Left lung (tissue), 10 donors: Measurements from ENCODE around the gene APMAP. TPM values are rescaled to one million over a fixed set of nuclear protein-coding genes. Genes with fewer than 3 reads are reported as not detected.

ENCODE experiments used
- ATAC-seq: fragments of 200-7000 bp; cut with Tn5 transposase; one replicate; pipeline ENCODE4 v1.9.1; 2020; ENCODE audit warnings: moderate library complexity
- DNase-seq, 4 donors: peaks; one replicate each; pipeline ENCODE4 v3.0.0-alpha.2; 2013 to 2020
- H3K27ac ChIP-seq, 2 donors: fragments of 200-600 bp; sonication (generic) in 1 of 2; one replicate each; pipeline versions ENCODE4 v1.5.0 to v1.8.0; 2020 to 2021
- H3K27me3 ChIP-seq, 2 donors: fragments of 200-600 bp; sonication (generic) in 1 of 2; one replicate each; pipeline versions ENCODE4 v1.5.0 to v1.8.0; 2020 to 2021
- H3K36me3 ChIP-seq, 2 donors: fragments of 200-600 bp; sonication (generic) in 1 of 2; one replicate each; pipeline versions ENCODE4 v1.5.0 to v1.8.0; 2020 to 2021
- H3K4me1 ChIP-seq, 2 donors: fragments of 200-600 bp; one replicate each; pipeline ENCODE4 v1.8.0; 2021
- H3K4me3 ChIP-seq, 2 donors: fragments of 200-600 bp; sonication (generic) in 1 of 2; one replicate each; pipeline versions ENCODE4 v1.5.0 to v1.8.0; 2020 to 2021; ENCODE audit warnings: mild to moderate bottlenecking in 1 of 2
- H3K9me3 ChIP-seq, 2 donors: fragments of 200-600 bp; sonication (generic) in 1 of 2; one replicate each; pipeline versions ENCODE4 v1.5.0 to v1.8.0; 2020 to 2021
- CTCF ChIP-seq, 2 donors: fragments of 200-600 bp; sonication (generic) in 1 of 2; IDR thresholded peaks; one replicate each; pipeline versions ENCODE4 v1.5.0 to v1.8.0; 2021; ENCODE audit warnings: antibody characterized with exemption in 2 of 2
- intact Hi-C, 2 donors: fragments of 100-400 bp; cut with DNase I; formaldehyde crosslinking; loops; one replicate each; pipeline versions ENCODE4 v1.11.2 to v1.14.2; 2022
- polyA plus RNA-seq, 6 donors: library from polyadenylated mRNA; unstranded; fragments of 120-200 nt; gene quantifications; one replicate each; pipeline ENCODE4 v1.2.1, GENCODE V29; 2013; ENCODE audit not compliant: insufficient read length in 6 of 6
- total RNA-seq, 2 donors: library from RNA; stranded (reverse); fragmentation: NEBNext Ultra II Directional; extraction: Animal tissue kit (Norgen Biotek cat#: 25700); gene quantifications; one replicate each; pipeline ENCODE4 v1.2.1, GENCODE V29; 2021
- donor health status: DM: no; HTN: yes; CAD: no.
- donor health status: DM: no; HTN: no; CAD: no.

APMAP gene
- total and polyA plus RNA-seq, 8 donors: 76.2 to 90.2 (median 83.1) TPM

- no peak for TF ChIP-seq CTCF (IDR thresholded peaks at IDR 0.05)
- no peaks in the 10 kb centered on the region for H3K36me3 ChIP-seq
- peaks cover 55 to 87% of the 10 kb centered on the region in 2 donors for H3K4me1 ChIP-seq
- H3K27me3 ChIP-seq: no peaks in the 10 kb centered on the region
- H3K9me3 ChIP-seq: no peaks in the 10 kb centered on the region
- intact Hi-C loops: no loop called here
- no peak overlapping the region for H3K4me3 ChIP-seq
- DNase-seq (peak in 3 of 4 donors; percentile 66 to 85 (median 81)), ATAC-seq (peak; percentile 60)
- H3K27ac ChIP-seq: peak overlapping the region; percentile 67 to 75
These were observed 47.3 kb upstream of the APMAP start for GRCh38 chr20:25039697-25040437.

GRCh38 chr20:25038591-25039015 is 46.1 kb upstream of the APMAP start:
- Histone ChIP-seq H3K4me3 (no peak overlapping the region), H3K27me3 (no peaks in the 10 kb centered on the region), H3K4me1 (peaks cover 55 to 79% of the 10 kb centered on the region in 2 donors), H3K27ac (peak overlapping the region; percentile 67 to 75), H3K9me3 (no peaks in the 10 kb centered on the region), H3K36me3 (no peaks in the 10 kb centered on the region)
- intact Hi-C loops: no loop called here
- no peak for ATAC-seq
- TF ChIP-seq CTCF (IDR thresholded peaks at IDR 0.05): no peak
- peak in 1 of 4 donors; percentile 66 for DNase-seq

DNA sequence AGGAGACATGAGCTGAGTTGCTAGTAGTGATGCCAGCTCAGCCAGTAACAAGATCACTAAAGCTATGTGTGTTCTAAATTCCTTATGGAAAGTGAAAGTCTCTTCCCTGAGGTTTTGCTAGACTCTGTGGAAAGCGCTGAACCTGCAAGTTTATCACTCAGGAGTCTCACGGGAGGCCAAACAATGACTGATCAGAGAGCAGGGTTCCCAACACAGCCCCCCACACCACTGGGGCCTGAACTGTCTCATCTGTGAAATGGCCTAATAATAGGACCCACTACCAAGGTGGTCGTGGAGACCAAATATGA is 45.5 kb upstream of the APMAP start:
- Histone ChIP-seq H3K4me3 (no peak overlapping the region), H3K36me3 (no peaks in the 10 kb centered on the region), H3K27ac (peak overlapping the region; percentile 41 to 75), H3K4me1 (peaks cover 56 to 79% of the 10 kb centered on the region in 2 donors), H3K27me3 (no peaks in the 10 kb centered on the region), H3K9me3 (no peaks in the 10 kb centered on the region)
- ATAC-seq: no peak
- DNase-seq: no peak
- intact Hi-C loops: no loop called here
- TF ChIP-seq CTCF (IDR thresholded peaks at IDR 0.05): no peak

GRCh38 chr20:25037288-25038102 is 44.9 kb upstream of the APMAP start:
- Histone ChIP-seq H3K4me1 (peaks cover 51 to 79% of the 10 kb centered on the region in 2 donors), H3K27ac (peak overlapping the region; percentile 17 to 75), H3K27me3 (no peaks in the 10 kb centered on the region), H3K36me3 (no peaks in the 10 kb centered on the region), H3K9me3 (no peaks in the 10 kb centered on the region), H3K4me3 (no peak overlapping the region)
- no peak for ATAC-seq
- no peak for TF ChIP-seq CTCF (IDR thresholded peaks at IDR 0.05)
- peak in 1 of 4 donors; percentile 36 for DNase-seq
- intact Hi-C loops: no loop called here

- no peaks in the 10 kb centered on the region for H3K9me3 ChIP-seq
- H3K36me3 ChIP-seq: no peaks in the 10 kb centered on the region
- no peak for TF ChIP-seq CTCF (IDR thresholded peaks at IDR 0.05)
- H3K4me3 ChIP-seq: no peak overlapping the region
- H3K27ac ChIP-seq: peak overlapping the region; percentile 26 to 28
- intact Hi-C loops: no loop called here
- H3K27me3 ChIP-seq: no peaks in the 10 kb centered on the region
- peaks cover 46 to 75% of the 10 kb centered on the region in 2 donors for H3K4me1 ChIP-seq
- ATAC-seq (no peak), DNase-seq (no peak)
These were observed 43.9 kb upstream of the APMAP start for GRCh38 chr20:25036331-25036936.
